Activated CD8-positive, alpha-beta memory T cell treated with anti-CD3 and anti-CD28 coated beads for 48 hours (primary cell): Measurements from ENCODE around the gene FAM193B.
"Not testable (repeated sequence)": the region's sequence is repeated elsewhere in the genome, so short reads cannot be mapped to it uniquely, and the experiment has no call there.

ENCODE experiments used
- DNase-seq, 3 experiments: peaks; one replicate each; pipeline ENCODE4 v3.0.0-alpha.2; 2020; ENCODE audit warnings: low read depth in 2 of 3, low spot score in 2 of 3

Gene FAM193B

GRCh38 chr5:177487975-177488374, 66.4 kb downstream of the FAM193B start:
- no peak for DNase-seq

- DNase-seq: no peak
These were observed 67.2 kb downstream of the FAM193B start for GRCh38 chr5:177487144-177487543.

- DNase-seq: no peak
These were observed 68.1 kb downstream of the FAM193B start for GRCh38 chr5:177486256-177486655.

GRCh38 chr5:177485753-177486152, 68.6 kb downstream of the FAM193B start:
- DNase-seq: not testable (repeated sequence)

- no peak for DNase-seq
These were observed 69.3 kb downstream of the FAM193B start for GRCh38 chr5:177484902-177485549.

GRCh38 chr5:177483994-177484901, 70.1 kb downstream of the FAM193B start:
- no peak for DNase-seq

GRCh38 chr5:177483042-177483441, 71.3 kb downstream of the FAM193B start:
- DNase-seq: no peak

- DNase-seq: no peak
These were observed 72.0 kb downstream of the FAM193B start for GRCh38 chr5:177482359-177482795.

- DNase-seq: no peak
These were observed 74.6 kb downstream of the FAM193B start for GRCh38 chr5:177479774-177480173.

- no peak for DNase-seq
These were observed 75.4 kb downstream of the FAM193B start for GRCh38 chr5:177478711-177479646.

- DNase-seq: no peak
These were observed 76.5 kb downstream of the FAM193B start for GRCh38 chr5:177477701-177478477.

- no peak for DNase-seq
These were observed 77.7 kb downstream of the FAM193B start for GRCh38 chr5:177476531-177477233.

GRCh38 chr5:177475563-177476427, 78.6 kb downstream of the FAM193B start:
- no peak for DNase-seq

GRCh38 chr5:177474846-177475562, 79.4 kb downstream of the FAM193B start:
- DNase-seq: no peak

- no peak for DNase-seq
These were observed 80.3 kb downstream of the FAM193B start for GRCh38 chr5:177474002-177474476.

GRCh38 chr5:177473443-177474001, 80.8 kb downstream of the FAM193B start, which contains the start of gene DBN1:
Gene DBN1 (minus strand): TSS chr5:177473634. CDS start chr5:177473521, 113 bp downstream.
- no peak for DNase-seq
